Nephron (organoid): ENCODE measurements around the gene EPB41L4B.

Experiments
- H3K27ac Mint-ChIP-seq, 3 experiments: 2 replicates each; pipeline ENCODE4 v1.8.0; 2020; ENCODE audit warnings: mixed read lengths in 3 of 3, mild to moderate bottlenecking in 2 of 3, moderate library complexity in 1 of 3
- H3K27me3 Mint-ChIP-seq: 2 replicates; pipeline ENCODE4 v1.8.0; 2021; ENCODE audit warnings: low read depth, mild to moderate bottlenecking, moderate library complexity, mixed read lengths
- H3K36me3 Mint-ChIP-seq: 2 replicates; pipeline ENCODE4 v1.8.0; 2020; ENCODE audit warnings: low read depth, mixed read lengths
- H3K4me1 Mint-ChIP-seq: 2 replicates; pipeline ENCODE4 v1.8.0; 2020; ENCODE audit warnings: mixed read lengths
- H3K4me3 Mint-ChIP-seq, 3 experiments: 2 replicates each; pipeline ENCODE4 v1.8.0; 2020; ENCODE audit warnings: mild to moderate bottlenecking in 3 of 3, mixed read lengths in 3 of 3, moderate library complexity in 2 of 3
- H3K9me3 Mint-ChIP-seq: 2 replicates; pipeline ENCODE4 v1.8.0; 2020; ENCODE audit warnings: mixed read lengths
- CTCF ChIP-seq, 3 experiments: fragments of 200-600 bp; sonication (generic); IDR thresholded peaks; one replicate each; pipeline ENCODE4 v1.5.0; 2021; ENCODE audit warnings: antibody characterized with exemption in 3 of 3; ENCODE audit not compliant: unreplicated experiment in 3 of 3

Gene EPB41L4B

GRCh38 chr9:109247228-109247627 lies 73.6 kb downstream of the EPB41L4B start:
- TF ChIP-seq CTCF (IDR thresholded peaks at IDR 0.05; ENCODE audit: unreplicated experiment in 3 of 3) = no peak
- H3K4me3 Mint-ChIP-seq = no peak overlapping the region
- H3K9me3 Mint-ChIP-seq = no peaks in the 10 kb centered on the region

GRCh38 chr9:109246533-109246932 lies 74.3 kb downstream of the EPB41L4B start:
- no peak overlapping the region for H3K27ac Mint-ChIP-seq
- TF ChIP-seq CTCF (IDR thresholded peaks at IDR 0.05; ENCODE audit: unreplicated experiment in 3 of 3) = no peak
- no peaks in the 10 kb centered on the region for H3K9me3 Mint-ChIP-seq
- H3K27me3 Mint-ChIP-seq = peaks cover 12% of the 10 kb centered on the region
- peaks cover 12% of the 10 kb centered on the region for H3K4me1 Mint-ChIP-seq
- H3K36me3 Mint-ChIP-seq = no peaks in the 10 kb centered on the region
- no peak overlapping the region for H3K4me3 Mint-ChIP-seq

More at GRCh38 chr9:109247228-109247627, 73.6 kb downstream of the EPB41L4B start:
- peaks cover 12% of the 10 kb centered on the region for H3K4me1 Mint-ChIP-seq
- H3K36me3 Mint-ChIP-seq = no peaks in the 10 kb centered on the region
- H3K27ac Mint-ChIP-seq = no peak overlapping the region
- peaks cover 16% of the 10 kb centered on the region for H3K27me3 Mint-ChIP-seq

GRCh38 chr9:109245310-109245897 lies 75.5 kb downstream of the EPB41L4B start:
- no peaks in the 10 kb centered on the region for H3K9me3 Mint-ChIP-seq
- no peak overlapping the region for H3K27ac Mint-ChIP-seq
- H3K36me3 Mint-ChIP-seq = no peaks in the 10 kb centered on the region
- peaks cover 7% of the 10 kb centered on the region for H3K4me1 Mint-ChIP-seq
- peaks cover 11% of the 10 kb centered on the region for H3K27me3 Mint-ChIP-seq
- TF ChIP-seq CTCF (IDR thresholded peaks at IDR 0.05; ENCODE audit: unreplicated experiment in 3 of 3) = no peak
- no peak overlapping the region for H3K4me3 Mint-ChIP-seq

GRCh38 chr9:109244179-109245132 lies 76.4 kb downstream of the EPB41L4B start:
- H3K4me1 Mint-ChIP-seq = peaks cover 5% of the 10 kb centered on the region
- H3K36me3 Mint-ChIP-seq = no peaks in the 10 kb centered on the region
- TF ChIP-seq CTCF (IDR thresholded peaks at IDR 0.05; ENCODE audit: unreplicated experiment in 3 of 3) = peak; percentile 92 to 94 (median 93)
- H3K27me3 Mint-ChIP-seq = peaks cover 11% of the 10 kb centered on the region
- no peaks in the 10 kb centered on the region for H3K9me3 Mint-ChIP-seq
- no peak overlapping the region for H3K27ac Mint-ChIP-seq
- H3K4me3 Mint-ChIP-seq = no peak overlapping the region

GRCh38 chr9:109242741-109243140 lies 78.1 kb downstream of the EPB41L4B start:
- H3K9me3 Mint-ChIP-seq = no peaks in the 10 kb centered on the region
- peaks cover 15% of the 10 kb centered on the region for H3K27me3 Mint-ChIP-seq
- no peaks in the 10 kb centered on the region for H3K4me1 Mint-ChIP-seq
- no peak overlapping the region for H3K27ac Mint-ChIP-seq
- no peak for TF ChIP-seq CTCF (IDR thresholded peaks at IDR 0.05; ENCODE audit: unreplicated experiment in 3 of 3)
- no peak overlapping the region for H3K4me3 Mint-ChIP-seq
- peaks cover 5% of the 10 kb centered on the region for H3K36me3 Mint-ChIP-seq
